OCI-LY7 (cell line): ENCODE data around the gene PHACTR3. TPM values are rescaled to one million over a fixed set of nuclear protein-coding genes. Genes with fewer than 3 reads are reported as not detected.

Experiments used
- BruUV-seq: library from RNA; stranded (reverse); fragments of 400-500 nt; replicated peaks from 2 replicates; lab custom pipeline; 2021; lab: Mats Ljungman, UMichigan
- CTCF ChIA-PET: fragments of 300-600 bp; sonication (Branson Sonifier 250); formaldehyde crosslinking; loops from one replicate; lab custom pipeline; 2022; ENCODE audit warnings: antibody characterized with exemption; ENCODE audit not compliant: unreplicated experiment; lab: Charles Lee
- POLR2A ChIA-PET: fragments of 300-600 bp; sonication (Branson Sonifier 250); formaldehyde crosslinking; loops from one replicate; lab custom pipeline; 2022; ENCODE audit warnings: antibody characterized with exemption; lab: Charles Lee
- DNase-seq: peaks from one replicate; pipeline ENCODE4 v3.0.0-alpha.2; 2015; ENCODE audit warnings: low spot score
- H2AFZ ChIP-seq: fragments of 200-600 bp; sonication (generic), shearing (Covaris generic); 2 replicates; pipeline ENCODE4 v1.6.1; 2014; ENCODE audit warnings: mild to moderate bottlenecking, antibody characterized with exemption, low read length, moderate library complexity
- H3K27ac ChIP-seq: fragments of 200-600 bp; sonication (generic); 2 replicates; pipeline ENCODE4 v1.5.1; 2014; ENCODE audit warnings: mixed run types, low read depth, mild to moderate bottlenecking, moderate library complexity, low read length, inconsistent platforms; ENCODE audit not compliant: poor library complexity, severe bottlenecking
- H3K36me3 ChIP-seq: fragments of 200-600 bp; sonication (generic); 2 replicates; pipeline ENCODE4 v1.6.1; 2014; ENCODE audit warnings: mild to moderate bottlenecking, antibody characterized with exemption, low read length, moderate library complexity, mixed read lengths; ENCODE audit not compliant: insufficient read depth
- H3K4me1 ChIP-seq: fragments of 200-600 bp; sonication (generic); 2 replicates; pipeline ENCODE4 v1.5.1; 2014; ENCODE audit warnings: mild to moderate bottlenecking, low read length; ENCODE audit not compliant: insufficient read depth, poor library complexity, severe bottlenecking
- H3K4me2 ChIP-seq: fragments of 200-600 bp; sonication (generic); 2 replicates; pipeline ENCODE4 v1.6.1; 2014; ENCODE audit warnings: mild to moderate bottlenecking, low read length
- H3K4me3 ChIP-seq: fragments of 200-600 bp; sonication (generic); 2 replicates; pipeline ENCODE4 v1.5.1; 2014; ENCODE audit warnings: mild to moderate bottlenecking, low read depth, low read length; ENCODE audit not compliant: poor library complexity, severe bottlenecking
- H3K79me2 ChIP-seq: fragments of 200-600 bp; sonication (generic); 2 replicates; pipeline ENCODE4 v1.6.1; 2016; ENCODE audit warnings: low read depth, mild to moderate bottlenecking, low read length, moderate library complexity, mixed read lengths; ENCODE audit not compliant: insufficient read depth
- H3K9me2 ChIP-seq: fragments of 200-600 bp; sonication (generic); 2 replicates; pipeline ENCODE4 v1.6.1; 2016; ENCODE audit warnings: mild to moderate bottlenecking, low read length, mixed read lengths; ENCODE audit not compliant: insufficient read depth
- H3K9me3 ChIP-seq: fragments of 200-600 bp; sonication (generic); 2 replicates; pipeline ENCODE4 v1.6.1; 2014; ENCODE audit warnings: mild to moderate bottlenecking, mixed run types, low read length, mixed read lengths
- H4K20me1 ChIP-seq: fragments of 200-600 bp; sonication (generic); 2 replicates; pipeline ENCODE4 v1.6.1; 2014; ENCODE audit warnings: mild to moderate bottlenecking, antibody characterized with exemption, low read length, moderate library complexity, mixed read lengths; ENCODE audit not compliant: insufficient read depth
- EZH2phosphoT487 ChIP-seq: fragments of 200-600 bp; sonication (generic); IDR thresholded peaks from 2 replicates; pipeline ENCODE4 v1.6.1; 2018; ENCODE audit warnings: low read depth, borderline replicate concordance, mild to moderate bottlenecking, mixed run types, antibody characterized with exemption, low read length, moderate library complexity, mixed read lengths
- intact Hi-C: fragments of 100-400 bp; cut with micrococcal nuclease; formaldehyde crosslinking; loops from one replicate; pipeline ENCODE4 v1.10.0; 2022; ENCODE audit not compliant: unreplicated experiment
- total RNA-seq, 2 experiments: library from RNA; depleted of rRNA in 1 of 2; stranded (reverse); fragments of >200 nt in 1 of 2; shearing (Covaris generic) in 1 of 2; gene quantifications; 2 replicates each; pipeline ENCODE4 v1.2.3, GENCODE V29; 2014 to 2022
- TF ChIP-seq, protein P1 (sequence below): fragments of 200-600 bp; sonication (generic); conservative IDR thresholded peaks from 2 replicates; pipeline ENCODE4 v1.5.1; 2014; ENCODE audit warnings: mild to moderate bottlenecking, antibody characterized with exemption, low read length, moderate library complexity, mixed read lengths

PHACTR3 gene
- total RNA-seq, 2 experiments from 2014 or later, result 0.32 TPM; not detected in 1

DNA sequence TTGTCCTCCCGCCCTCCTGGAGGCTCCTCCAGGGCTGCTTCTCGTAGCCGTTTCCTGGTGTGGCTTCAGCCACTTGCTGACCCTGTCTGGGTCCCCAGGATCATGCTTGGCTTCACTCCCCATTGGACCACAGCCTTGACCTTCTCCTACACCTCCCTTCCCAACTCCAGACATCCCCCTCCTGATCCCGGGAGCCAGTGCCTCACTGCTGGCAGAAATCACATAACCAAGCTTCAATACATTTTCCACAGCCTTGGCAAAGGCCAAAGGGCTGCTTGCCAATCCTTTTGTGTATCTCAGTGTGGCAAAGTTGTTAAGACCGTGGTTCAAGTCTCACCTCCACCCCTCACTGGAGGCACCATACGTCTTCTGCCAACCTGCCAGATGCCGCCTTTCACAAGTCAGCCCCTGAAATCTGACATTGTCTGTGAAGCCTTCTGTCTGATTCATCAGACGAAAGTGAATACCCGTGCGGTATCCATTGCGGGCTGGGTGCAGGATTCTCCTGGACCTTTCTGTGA is 60.1 kb downstream of the PHACTR3 start:
- Histone ChIP-seq H4K20me1 (no peaks in the 10 kb centered on the region), H3K4me2 (no peak overlapping the region), H3K36me3 (no peaks in the 10 kb centered on the region), H3K9me3 (no peaks in the 10 kb centered on the region), H2AFZ (no peak overlapping the region), H3K9me2 (no peaks in the 10 kb centered on the region), H3K27ac (no peak overlapping the region), H3K79me2 (no peaks in the 10 kb centered on the region), H3K4me1 (no peaks in the 10 kb centered on the region), H3K4me3 (no peak overlapping the region)
- BruUV-seq, result no TSS peak
- intact Hi-C loops, result no loop called here
- no peak for TF ChIP-seq EZH2phosphoT487
- TF ChIP-seq, protein P1, sequence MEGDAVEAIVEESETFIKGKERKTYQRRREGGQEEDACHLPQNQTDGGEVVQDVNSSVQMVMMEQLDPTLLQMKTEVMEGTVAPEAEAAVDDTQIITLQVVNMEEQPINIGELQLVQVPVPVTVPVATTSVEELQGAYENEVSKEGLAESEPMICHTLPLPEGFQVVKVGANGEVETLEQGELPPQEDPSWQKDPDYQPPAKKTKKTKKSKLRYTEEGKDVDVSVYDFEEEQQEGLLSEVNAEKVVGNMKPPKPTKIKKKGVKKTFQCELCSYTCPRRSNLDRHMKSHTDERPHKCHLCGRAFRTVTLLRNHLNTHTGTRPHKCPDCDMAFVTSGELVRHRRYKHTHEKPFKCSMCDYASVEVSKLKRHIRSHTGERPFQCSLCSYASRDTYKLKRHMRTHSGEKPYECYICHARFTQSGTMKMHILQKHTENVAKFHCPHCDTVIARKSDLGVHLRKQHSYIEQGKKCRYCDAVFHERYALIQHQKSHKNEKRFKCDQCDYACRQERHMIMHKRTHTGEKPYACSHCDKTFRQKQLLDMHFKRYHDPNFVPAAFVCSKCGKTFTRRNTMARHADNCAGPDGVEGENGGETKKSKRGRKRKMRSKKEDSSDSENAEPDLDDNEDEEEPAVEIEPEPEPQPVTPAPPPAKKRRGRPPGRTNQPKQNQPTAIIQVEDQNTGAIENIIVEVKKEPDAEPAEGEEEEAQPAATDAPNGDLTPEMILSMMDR, result no peak
- CTCF ChIA-PET, result no interaction called here
- POLR2A ChIA-PET, result no interaction called here
- DNase-seq, result no peak

DNA sequence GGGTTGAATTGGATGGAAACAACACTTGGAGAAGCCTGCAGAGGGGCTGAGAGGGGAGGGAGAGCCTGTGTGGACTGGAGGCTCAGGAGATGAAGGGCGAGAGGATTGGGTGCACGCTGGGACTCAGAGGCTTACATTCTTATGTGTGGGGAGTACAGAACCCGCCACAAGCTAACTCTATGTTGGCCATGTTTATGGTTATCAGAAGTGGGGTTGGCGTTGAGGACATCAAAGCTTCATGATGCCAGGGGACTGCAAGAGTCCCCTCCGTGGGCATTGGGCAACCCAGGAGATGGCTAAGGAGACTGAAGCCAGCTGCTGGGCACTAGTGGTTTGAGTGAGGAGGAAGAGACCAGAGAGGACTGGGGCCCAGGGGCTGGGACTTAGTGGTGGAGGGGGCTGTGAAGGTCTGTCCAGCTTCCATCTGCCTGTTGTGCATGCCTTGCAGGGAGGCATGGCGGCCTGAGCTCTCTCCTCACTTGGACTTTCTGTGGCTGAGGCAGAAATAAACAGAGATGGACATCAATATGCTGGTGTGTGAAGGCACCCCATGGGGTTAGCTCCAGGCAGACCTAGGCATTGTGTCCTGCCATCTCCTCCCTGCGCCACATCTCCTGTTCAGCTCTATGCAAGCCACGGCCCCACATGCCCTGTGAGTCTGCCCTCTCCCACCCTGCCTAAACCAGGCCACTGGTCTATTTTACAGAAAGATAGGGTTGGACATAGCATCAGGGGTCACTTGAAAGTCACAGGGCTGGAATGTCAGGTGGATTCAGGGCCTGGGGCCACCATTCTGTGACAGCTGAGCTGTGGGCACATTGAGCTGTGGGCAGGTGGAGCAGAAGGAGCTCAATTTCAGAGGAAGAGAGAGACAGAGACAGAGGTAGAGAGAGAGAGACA is 61.6 kb downstream of the PHACTR3 start:
- Histone ChIP-seq H3K4me2 (no peak overlapping the region), H3K36me3 (no peaks in the 10 kb centered on the region), H3K27ac (no peak overlapping the region), H3K9me3 (no peaks in the 10 kb centered on the region), H2AFZ (no peak overlapping the region), H3K4me1 (no peaks in the 10 kb centered on the region), H3K4me3 (no peak overlapping the region), H3K79me2 (no peaks in the 10 kb centered on the region), H3K9me2 (no peaks in the 10 kb centered on the region), H4K20me1 (no peaks in the 10 kb centered on the region)
- POLR2A ChIA-PET, result no interaction called here
- no TSS peak for BruUV-seq
- no peak for DNase-seq
- intact Hi-C loops, result no loop called here
- TF ChIP-seq, protein P1, result no peak
- TF ChIP-seq EZH2phosphoT487, result no peak
- CTCF ChIA-PET, result no interaction called here

DNA sequence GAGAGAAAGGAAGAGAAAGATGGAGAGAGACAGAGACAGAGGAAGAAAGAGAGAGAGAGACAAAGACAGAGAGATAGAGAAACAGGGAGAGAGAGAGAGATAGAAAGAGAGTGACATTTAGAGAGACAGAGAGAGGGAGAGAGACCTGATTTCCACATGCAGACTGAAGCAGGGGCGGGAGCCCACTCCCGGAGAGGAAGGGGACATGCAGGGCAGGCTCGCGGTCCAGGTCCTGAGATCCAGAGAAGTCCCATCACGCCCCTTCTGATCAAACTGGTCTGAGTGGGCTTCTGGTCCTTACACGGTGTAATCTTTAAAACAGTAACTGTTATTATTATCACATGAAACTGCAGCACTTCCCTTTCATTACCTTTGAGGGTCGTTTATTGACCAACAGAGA is 62.2 kb downstream of the PHACTR3 start:
- Histone ChIP-seq H3K27ac (no peak overlapping the region), H3K4me3 (no peak overlapping the region), H3K79me2 (no peaks in the 10 kb centered on the region), H3K4me2 (no peak overlapping the region), H3K36me3 (no peaks in the 10 kb centered on the region), H3K9me3 (no peaks in the 10 kb centered on the region), H2AFZ (no peak overlapping the region), H4K20me1 (no peaks in the 10 kb centered on the region), H3K9me2 (no peaks in the 10 kb centered on the region), H3K4me1 (no peaks in the 10 kb centered on the region)
- ChIA-PET POLR2A (no interaction called here), CTCF (no interaction called here)
- TF ChIP-seq, protein P1, result no peak
- no peak for TF ChIP-seq EZH2phosphoT487
- BruUV-seq, result no TSS peak
- intact Hi-C loops, result no loop called here
- no peak for DNase-seq
